Thoracic aorta (tissue), 2 donors: ENCODE data around the gene LRWD1. TPM values are rescaled to one million over a fixed set of nuclear protein-coding genes. Genes with fewer than 3 reads are reported as not detected.

Source experiments
- ATAC-seq: fragments of 150-250 bp; one replicate; pipeline ENCODE4 v1.8.0; 2017; ENCODE audit warnings: low read depth; ENCODE audit not compliant: insufficient number of reproducible peaks, low FRiP score
- DNase-seq: peaks from one replicate; pipeline ENCODE4 v3.0.0-alpha.2; 2020; ENCODE audit warnings: low spot score
- H3K27ac ChIP-seq, 2 donors: fragments of 200-600 bp; sonication (generic); 1 replicate in 1 of 2; 2 replicates in 1 of 2; pipeline ENCODE4 v1.5.1; 2016; ENCODE audit warnings: mild to moderate bottlenecking in 2 of 2, moderate library complexity in 2 of 2
- H3K27me3 ChIP-seq: fragments of 200-600 bp; sonication (generic); replicated peaks from 2 replicates; pipeline ENCODE4 v1.6.0; 2016; ENCODE audit warnings: mild to moderate bottlenecking; ENCODE audit not compliant: insufficient read depth
- H3K36me3 ChIP-seq: fragments of 200-600 bp; sonication (generic); one replicate; pipeline ENCODE4 v1.5.1; 2016
- H3K4me1 ChIP-seq, 2 donors: fragments of 200-600 bp; sonication (generic); 1 replicate in 1 of 2; 2 replicates in 1 of 2; pipeline versions ENCODE4 v1.5.1 to v1.6.0; 2016; ENCODE audit warnings: low read depth in 2 of 2, mild to moderate bottlenecking in 1 of 2; ENCODE audit not compliant: control insufficient read depth in 1 of 2
- H3K4me3 ChIP-seq: fragments of 200-600 bp; sonication (generic); 2 replicates; pipeline ENCODE4 v1.5.1; 2016; ENCODE audit warnings: mild to moderate bottlenecking
- H3K9me3 ChIP-seq: fragments of 200-600 bp; sonication (generic); 2 replicates; pipeline ENCODE4 v1.5.1; 2016
- total RNA-seq, 2 donors: library from RNA; depleted of rRNA; stranded (reverse); fragments of >200 nt; gene quantifications; one replicate each; pipeline versions ENCODE4 v1.1.0 to v1.2.3, GENCODE V29; 2016
- TF ChIP-seq, protein P1 (sequence below): fragments of 200-600 bp; sonication (generic); IDR thresholded peaks from one replicate; pipeline ENCODE4 v1.5.1; 2019; ENCODE audit warnings: antibody characterized with exemption

The LRWD1 gene
- total RNA-seq, 2 donors from 2014 or later = 7.9 to 10.9 TPM

- Histone ChIP-seq H3K4me1 (peaks cover 0 to 5% of the 10 kb centered on the region in 2 donors), H3K4me3 (no peak overlapping the region), H3K27ac (no peak overlapping the region), H3K36me3 (peaks cover 18% of the 10 kb centered on the region), H3K27me3 (no peaks in the 10 kb centered on the region), H3K9me3 (no peaks in the 10 kb centered on the region)
- DNase-seq (no peak), ATAC-seq (no peak)
- TF ChIP-seq, protein P1, sequence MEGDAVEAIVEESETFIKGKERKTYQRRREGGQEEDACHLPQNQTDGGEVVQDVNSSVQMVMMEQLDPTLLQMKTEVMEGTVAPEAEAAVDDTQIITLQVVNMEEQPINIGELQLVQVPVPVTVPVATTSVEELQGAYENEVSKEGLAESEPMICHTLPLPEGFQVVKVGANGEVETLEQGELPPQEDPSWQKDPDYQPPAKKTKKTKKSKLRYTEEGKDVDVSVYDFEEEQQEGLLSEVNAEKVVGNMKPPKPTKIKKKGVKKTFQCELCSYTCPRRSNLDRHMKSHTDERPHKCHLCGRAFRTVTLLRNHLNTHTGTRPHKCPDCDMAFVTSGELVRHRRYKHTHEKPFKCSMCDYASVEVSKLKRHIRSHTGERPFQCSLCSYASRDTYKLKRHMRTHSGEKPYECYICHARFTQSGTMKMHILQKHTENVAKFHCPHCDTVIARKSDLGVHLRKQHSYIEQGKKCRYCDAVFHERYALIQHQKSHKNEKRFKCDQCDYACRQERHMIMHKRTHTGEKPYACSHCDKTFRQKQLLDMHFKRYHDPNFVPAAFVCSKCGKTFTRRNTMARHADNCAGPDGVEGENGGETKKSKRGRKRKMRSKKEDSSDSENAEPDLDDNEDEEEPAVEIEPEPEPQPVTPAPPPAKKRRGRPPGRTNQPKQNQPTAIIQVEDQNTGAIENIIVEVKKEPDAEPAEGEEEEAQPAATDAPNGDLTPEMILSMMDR = no peak
Measured at GRCh38 chr7:102455596-102455995, 9.2 kb upstream of the LRWD1 start.

GRCh38 chr7:102456327-102456726 lies 8.5 kb upstream of the LRWD1 start:
- no peak overlapping the region for H3K4me3 ChIP-seq

DNA sequence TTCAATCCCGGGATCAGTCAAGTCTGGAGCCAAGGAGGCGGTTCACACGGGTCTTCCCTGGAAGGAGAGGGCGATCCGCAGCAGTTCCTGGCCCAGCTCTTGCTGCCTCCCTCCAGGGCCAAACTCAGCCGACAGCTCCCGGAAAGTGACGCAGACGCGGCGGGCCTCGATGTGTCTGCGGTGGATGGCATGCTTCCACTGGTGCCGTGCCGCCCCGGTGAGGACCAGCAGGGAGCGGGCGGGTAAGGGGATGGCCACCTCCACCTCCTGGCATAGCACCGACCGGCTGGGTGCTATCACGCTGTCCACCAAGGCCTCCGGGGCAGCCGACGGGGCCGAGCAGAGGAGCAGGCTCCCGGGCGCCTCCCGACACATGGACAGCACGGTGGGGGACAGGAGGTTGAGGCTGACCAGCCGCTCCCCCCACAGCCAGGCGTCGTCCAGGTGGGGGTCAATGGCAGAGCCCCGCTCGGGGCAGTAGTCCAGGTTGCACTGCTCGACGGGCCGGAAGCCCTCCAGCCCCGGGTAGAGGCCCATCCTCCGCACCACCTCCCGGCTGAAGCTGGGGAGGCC lies 7.3 kb upstream of the LRWD1 start:
- Histone ChIP-seq H3K4me1 (peaks cover 0 to 6% of the 10 kb centered on the region in 2 donors), H3K9me3 (no peaks in the 10 kb centered on the region), H3K4me3 (no peak overlapping the region), H3K27me3 (no peaks in the 10 kb centered on the region), H3K36me3 (peaks cover 20% of the 10 kb centered on the region), H3K27ac (no peak overlapping the region)
- DNase-seq (no peak), ATAC-seq (no peak)
- TF ChIP-seq, protein P1 = no peak

More at GRCh38 chr7:102456327-102456726, 8.5 kb upstream of the LRWD1 start:
- ATAC-seq (no peak), DNase-seq (no peak)
- Histone ChIP-seq H3K36me3 (peaks cover 18% of the 10 kb centered on the region), H3K9me3 (no peaks in the 10 kb centered on the region), H3K4me1 (peaks cover 0 to 5% of the 10 kb centered on the region in 2 donors), H3K27ac (no peak overlapping the region), H3K27me3 (no peaks in the 10 kb centered on the region)
- TF ChIP-seq, protein P1 = no peak

- no peak overlapping the region for H3K27ac ChIP-seq
- TF ChIP-seq, protein P1 = no peak
- H3K9me3 ChIP-seq = no peaks in the 10 kb centered on the region
- DNase-seq = no peak
- no peaks in the 10 kb centered on the region for H3K27me3 ChIP-seq
- ATAC-seq = no peak
- H3K36me3 ChIP-seq = peaks cover 20% of the 10 kb centered on the region
- H3K4me1 ChIP-seq = peaks cover 6 to 20% of the 10 kb centered on the region in 2 donors
- H3K4me3 ChIP-seq = no peak overlapping the region
Measured at GRCh38 chr7:102459221-102459844, 5.5 kb upstream of the LRWD1 start.

DNA sequence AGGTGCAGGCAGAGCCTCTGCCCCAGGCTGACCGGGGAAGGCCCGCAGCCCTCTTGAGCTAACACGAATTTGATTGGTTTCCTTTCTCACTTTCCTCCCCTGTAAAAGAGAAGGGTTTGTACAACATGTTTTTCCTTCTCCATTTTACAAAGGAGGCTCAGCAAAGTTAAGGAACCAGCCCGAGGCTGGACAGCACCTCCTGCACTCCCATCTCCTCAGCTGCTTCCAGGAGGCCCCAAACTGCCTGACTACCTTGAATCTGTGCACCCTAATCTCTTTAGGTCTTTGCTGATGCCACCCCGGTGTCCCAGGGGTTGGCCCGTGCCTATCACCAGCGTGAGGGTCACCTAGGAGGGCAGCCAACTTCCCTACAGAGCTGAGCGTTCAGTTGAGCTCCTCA lies 4.3 kb upstream of the LRWD1 start:
- no peaks in the 10 kb centered on the region for H3K27me3 ChIP-seq
- peaks cover 7 to 21% of the 10 kb centered on the region in 2 donors for H3K4me1 ChIP-seq
- H3K36me3 ChIP-seq = peaks cover 20% of the 10 kb centered on the region
- TF ChIP-seq, protein P1 = no peak
- ATAC-seq (no peak), DNase-seq (no peak)
- no peak overlapping the region for H3K4me3 ChIP-seq
- no peaks in the 10 kb centered on the region for H3K9me3 ChIP-seq
- no peak overlapping the region for H3K27ac ChIP-seq
